Activated B cell treated with CpG ODN at 0.5 μM for 24 hours (primary cell): ENCODE results near the gene DNM2. TPM values are rescaled to one million over a fixed set of nuclear protein-coding genes. Genes with fewer than 3 reads are reported as not detected.

Source experiments
- ATAC-seq: fragments of 200-7000 bp; cut with Tn5 transposase; one replicate; pipeline ENCODE4 v1.10.0; 2021; ENCODE audit warnings: low read depth, mild to moderate bottlenecking, moderate library complexity
- CTCF ChIA-PET: fragments of 350-600 bp; sonication (Branson Sonifier 250); formaldehyde crosslinking; loops from one replicate; lab custom pipeline; 2021; ENCODE audit warnings: antibody characterized with exemption; lab: Charles Lee
- POLR2A ChIA-PET: fragments of 350-600 bp; sonication (Branson Sonifier 250); formaldehyde crosslinking; loops from one replicate; lab custom pipeline; 2021; ENCODE audit warnings: antibody characterized with exemption; lab: Charles Lee
- DNase-seq: peaks from one replicate; pipeline ENCODE4 v3.0.0; 2022
- H3K27ac Mint-ChIP-seq: one replicate; pipeline ENCODE4 v1.8.0; 2020; ENCODE audit warnings: mixed read lengths
- H3K27me3 Mint-ChIP-seq: one replicate; pipeline ENCODE4 v1.8.0; 2021; ENCODE audit warnings: mixed read lengths
- H3K36me3 Mint-ChIP-seq: one replicate; pipeline ENCODE4 v1.8.0; 2021; ENCODE audit warnings: low read depth, mixed read lengths
- H3K4me1 Mint-ChIP-seq: one replicate; pipeline ENCODE4 v1.8.0; 2021; ENCODE audit warnings: mixed read lengths
- H3K4me3 Mint-ChIP-seq: one replicate; pipeline ENCODE4 v1.8.0; 2020; ENCODE audit warnings: mild to moderate bottlenecking, mixed read lengths
- H3K9me3 Mint-ChIP-seq: one replicate; pipeline ENCODE4 v1.8.0; 2020; ENCODE audit warnings: mixed read lengths
- CTCF ChIP-seq: fragments of 200-600 bp; IDR thresholded peaks from one replicate; pipeline ENCODE4 v1.8.0; 2022; ENCODE audit warnings: antibody characterized with exemption, mild to moderate bottlenecking
- intact Hi-C: fragments of 100-400 bp; cut with micrococcal nuclease; formaldehyde crosslinking; loops from one replicate; pipeline ENCODE4 v1.15.1; 2024
- total RNA-seq: library from RNA; stranded (reverse); gene quantifications from 2 replicates; pipeline ENCODE4 v1.2.3, GENCODE V29; 2022

DNM2 gene
- total RNA-seq, 1 donor from 2014 or later = 257 TPM

GRCh38 chr19:10682397-10683063 lies 35.3 kb upstream of the DNM2 start:
- no peaks in the 10 kb centered on the region for H3K4me1 Mint-ChIP-seq
- no peaks in the 10 kb centered on the region for H3K9me3 Mint-ChIP-seq
- peaks cover 91% of the 10 kb centered on the region for H3K36me3 Mint-ChIP-seq
- ChIA-PET POLR2A (interaction anchor here (0.6 kb wide), 1 partner anchor 14 kb away, joined by 3 read pairs; no protein-coding TSS in a partner anchor), CTCF (interaction anchor here (0.9 kb wide), 1 partner anchor 9 kb away, joined by 4 read pairs; no protein-coding TSS in a partner anchor)
- intact Hi-C loops = no loop called here
- TF ChIP-seq CTCF = no peak
- no peak overlapping the region for H3K4me3 Mint-ChIP-seq
- ATAC-seq (no peak), DNase-seq (no peak)
- no peaks in the 10 kb centered on the region for H3K27me3 Mint-ChIP-seq
- no peak overlapping the region for H3K27ac Mint-ChIP-seq

GRCh38 chr19:10683064-10683426 lies 34.8 kb upstream of the DNM2 start:
- POLR2A ChIA-PET = interaction anchor here (0.6 kb wide), 1 partner anchor 15 kb away, joined by 3 read pairs; no protein-coding TSS in a partner anchor

GRCh38 chr19:10683582-10683981 lies 34.3 kb upstream of the DNM2 start:
- ChIA-PET POLR2A (interaction anchor here (0.6 kb wide), 1 partner anchor 15 kb away, joined by 3 read pairs; no protein-coding TSS in a partner anchor), CTCF (interaction anchor here (0.9 kb wide), 1 partner anchor 8 kb away, joined by 4 read pairs; no protein-coding TSS in a partner anchor)
- Mint-ChIP-seq H3K9me3 (no peaks in the 10 kb centered on the region), H3K4me1 (no peaks in the 10 kb centered on the region), H3K4me3 (no peak overlapping the region), H3K27me3 (no peaks in the 10 kb centered on the region), H3K36me3 (peaks cover 92% of the 10 kb centered on the region), H3K27ac (no peak overlapping the region)
- ATAC-seq (no peak), DNase-seq (no peak)
- intact Hi-C loops = no loop called here
- no peak for TF ChIP-seq CTCF

More at GRCh38 chr19:10683064-10683426, 34.8 kb upstream of the DNM2 start:
- no peak for TF ChIP-seq CTCF
- no peak for DNase-seq
- peaks cover 91% of the 10 kb centered on the region for H3K36me3 Mint-ChIP-seq
- H3K4me1 Mint-ChIP-seq = no peaks in the 10 kb centered on the region
- H3K4me3 Mint-ChIP-seq = no peak overlapping the region
- no peak for ATAC-seq
- CTCF ChIA-PET = interaction anchor here (0.9 kb wide), 1 partner anchor 9 kb away, joined by 4 read pairs; no protein-coding TSS in a partner anchor
- H3K27ac Mint-ChIP-seq = no peak overlapping the region
- H3K9me3 Mint-ChIP-seq = no peaks in the 10 kb centered on the region
- no peaks in the 10 kb centered on the region for H3K27me3 Mint-ChIP-seq
- intact Hi-C loops = no loop called here

GRCh38 chr19:10685210-10685609 lies 32.7 kb upstream of the DNM2 start:
- no peaks in the 10 kb centered on the region for H3K27me3 Mint-ChIP-seq
- no peaks in the 10 kb centered on the region for H3K4me1 Mint-ChIP-seq
- H3K36me3 Mint-ChIP-seq = peaks cover 92% of the 10 kb centered on the region
- H3K27ac Mint-ChIP-seq = no peak overlapping the region
- ATAC-seq = no peak
- intact Hi-C loops = no loop called here
- POLR2A ChIA-PET = no interaction called here
- H3K9me3 Mint-ChIP-seq = no peaks in the 10 kb centered on the region
- no peak overlapping the region for H3K4me3 Mint-ChIP-seq
- no peak for TF ChIP-seq CTCF
- CTCF ChIA-PET = interaction anchor here (0.6 kb wide), 1 partner anchor 103 kb away, joined by 3 read pairs; no protein-coding TSS in a partner anchor
- DNase-seq = no peak

GRCh38 chr19:10686193-10686592 lies 31.7 kb upstream of the DNM2 start:
- H3K4me1 Mint-ChIP-seq = no peaks in the 10 kb centered on the region
- CTCF ChIA-PET = no interaction called here

More at GRCh38 chr19:10686193-10686592, 31.7 kb upstream of the DNM2 start:
- no peaks in the 10 kb centered on the region for H3K27me3 Mint-ChIP-seq
- no peak overlapping the region for H3K27ac Mint-ChIP-seq
- no peak for DNase-seq
- POLR2A ChIA-PET = no interaction called here
- peaks cover 92% of the 10 kb centered on the region for H3K36me3 Mint-ChIP-seq
- H3K4me3 Mint-ChIP-seq = no peak overlapping the region
- no peak for TF ChIP-seq CTCF
- no peaks in the 10 kb centered on the region for H3K9me3 Mint-ChIP-seq
- intact Hi-C loops = no loop called here
- no peak for ATAC-seq
